Measurements from ENCODE around the gene LIN7A.

LIN7A gene

DNA sequence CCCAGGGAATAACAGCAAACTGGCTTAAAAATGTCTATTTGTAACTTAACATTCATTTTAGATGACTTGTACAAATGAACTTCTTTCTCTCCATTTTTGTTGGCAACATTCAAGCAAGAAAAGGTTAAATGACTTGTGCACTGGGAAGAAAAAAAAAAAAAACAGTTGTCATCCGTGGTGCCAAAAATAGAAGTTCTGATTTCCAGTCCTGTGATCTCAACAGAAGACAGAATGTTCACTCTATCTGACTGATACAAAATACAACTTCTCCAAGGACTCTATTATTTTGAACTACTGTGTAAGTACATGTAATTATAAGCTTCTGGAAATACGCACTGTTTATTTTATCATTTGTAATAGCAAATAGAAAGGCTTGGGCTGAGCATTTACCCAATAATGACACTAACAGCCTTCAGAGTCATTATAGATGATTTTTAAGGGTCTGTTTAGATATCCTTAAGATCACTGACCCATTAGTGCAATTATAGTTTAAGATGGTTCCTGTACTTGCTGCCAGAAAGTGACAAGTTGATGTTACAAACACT lies 59.9 kb downstream of the LIN7A start:
- Histone ChIP-seq H3K4me2 (ENCODE audit: low read depth, low read length, poor library complexity, severe bottlenecking) (no peak overlapping the region), H2AFZ (ENCODE audit: low read length) (no peak overlapping the region), H4K20me1 (ENCODE audit: insufficient read depth, low read length, poor library complexity, severe bottlenecking) (no peaks in the 10 kb centered on the region)

DNA sequence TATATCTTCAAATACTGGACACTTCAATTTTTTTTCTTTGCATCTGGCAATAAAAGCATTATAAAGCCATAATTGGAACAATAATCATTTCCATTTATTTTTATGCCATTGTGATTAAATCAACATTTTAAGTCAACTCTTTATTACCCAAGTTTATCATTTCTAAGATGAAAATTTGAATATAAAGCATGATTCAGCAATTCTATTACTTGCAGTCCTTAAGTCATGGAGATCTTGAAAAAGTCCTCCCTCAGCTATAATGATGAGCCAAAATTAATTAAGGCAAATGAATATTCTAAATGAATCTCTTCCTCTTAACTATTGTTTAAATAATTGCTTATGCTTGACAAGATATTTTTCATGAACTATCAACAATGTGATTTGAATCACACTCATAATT lies 65.7 kb downstream of the LIN7A start:
- Histone ChIP-seq H2AFZ (ENCODE audit: low read length) (no peak overlapping the region), H3K4me1 (ENCODE audit: insufficient read depth, low read length, poor library complexity, severe bottlenecking) (no peaks in the 10 kb centered on the region), H3K4me3 (ENCODE audit: low read length, poor library complexity, severe bottlenecking) (no peak overlapping the region), H4K20me1 (ENCODE audit: insufficient read depth, low read length, poor library complexity, severe bottlenecking) (no peaks in the 10 kb centered on the region), H3K9me2 (replicated peaks; ENCODE audit: low read depth, low read length) (no peaks in the 10 kb centered on the region), H3K4me2 (ENCODE audit: low read depth, low read length, poor library complexity, severe bottlenecking) (no peak overlapping the region), H3K9ac (ENCODE audit: low read depth, low read length, poor library complexity, severe bottlenecking) (no peak overlapping the region), H3K36me3 (ENCODE audit: insufficient read depth, low read length) (no peaks in the 10 kb centered on the region), H3K9me3 (ENCODE audit: insufficient read depth, low read depth, low read length) (no peaks in the 10 kb centered on the region), H3F3A (ENCODE audit: low read depth) (no peaks in the 10 kb centered on the region), H3K79me2 (ENCODE audit: insufficient read depth, low read length) (no peaks in the 10 kb centered on the region), H3K27me3 (ENCODE audit: insufficient read depth, low read length, poor library complexity, severe bottlenecking) (no peaks in the 10 kb centered on the region)
- TF ChIP-seq, protein P1, sequence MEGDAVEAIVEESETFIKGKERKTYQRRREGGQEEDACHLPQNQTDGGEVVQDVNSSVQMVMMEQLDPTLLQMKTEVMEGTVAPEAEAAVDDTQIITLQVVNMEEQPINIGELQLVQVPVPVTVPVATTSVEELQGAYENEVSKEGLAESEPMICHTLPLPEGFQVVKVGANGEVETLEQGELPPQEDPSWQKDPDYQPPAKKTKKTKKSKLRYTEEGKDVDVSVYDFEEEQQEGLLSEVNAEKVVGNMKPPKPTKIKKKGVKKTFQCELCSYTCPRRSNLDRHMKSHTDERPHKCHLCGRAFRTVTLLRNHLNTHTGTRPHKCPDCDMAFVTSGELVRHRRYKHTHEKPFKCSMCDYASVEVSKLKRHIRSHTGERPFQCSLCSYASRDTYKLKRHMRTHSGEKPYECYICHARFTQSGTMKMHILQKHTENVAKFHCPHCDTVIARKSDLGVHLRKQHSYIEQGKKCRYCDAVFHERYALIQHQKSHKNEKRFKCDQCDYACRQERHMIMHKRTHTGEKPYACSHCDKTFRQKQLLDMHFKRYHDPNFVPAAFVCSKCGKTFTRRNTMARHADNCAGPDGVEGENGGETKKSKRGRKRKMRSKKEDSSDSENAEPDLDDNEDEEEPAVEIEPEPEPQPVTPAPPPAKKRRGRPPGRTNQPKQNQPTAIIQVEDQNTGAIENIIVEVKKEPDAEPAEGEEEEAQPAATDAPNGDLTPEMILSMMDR (conservative IDR thresholded peaks at IDR 0.05; ENCODE audit: low read length): no peak
- no peak for TF ChIP-seq EZH2phosphoT487 (IDR thresholded peaks at IDR 0.05; ENCODE audit: borderline replicate concordance)

More for the DNA sequence above, 59.9 kb downstream of the LIN7A start:
- Histone ChIP-seq H3F3A (ENCODE audit: low read depth) (no peaks in the 10 kb centered on the region), H3K4me3 (ENCODE audit: low read length, poor library complexity, severe bottlenecking) (no peak overlapping the region), H3K9ac (ENCODE audit: low read depth, low read length, poor library complexity, severe bottlenecking) (no peak overlapping the region), H3K79me2 (ENCODE audit: insufficient read depth, low read length) (no peaks in the 10 kb centered on the region), H3K9me3 (ENCODE audit: insufficient read depth, low read depth, low read length) (no peaks in the 10 kb centered on the region), H3K4me1 (ENCODE audit: insufficient read depth, low read length, poor library complexity, severe bottlenecking) (no peaks in the 10 kb centered on the region), H3K9me2 (replicated peaks; ENCODE audit: low read depth, low read length) (no peaks in the 10 kb centered on the region), H3K36me3 (ENCODE audit: insufficient read depth, low read length) (no peaks in the 10 kb centered on the region), H3K27me3 (ENCODE audit: insufficient read depth, low read length, poor library complexity, severe bottlenecking) (no peaks in the 10 kb centered on the region)
- no peak for TF ChIP-seq EZH2phosphoT487 (IDR thresholded peaks at IDR 0.05; ENCODE audit: borderline replicate concordance)
- TF ChIP-seq, protein P1 (conservative IDR thresholded peaks at IDR 0.05; ENCODE audit: low read length): no peak

DNA sequence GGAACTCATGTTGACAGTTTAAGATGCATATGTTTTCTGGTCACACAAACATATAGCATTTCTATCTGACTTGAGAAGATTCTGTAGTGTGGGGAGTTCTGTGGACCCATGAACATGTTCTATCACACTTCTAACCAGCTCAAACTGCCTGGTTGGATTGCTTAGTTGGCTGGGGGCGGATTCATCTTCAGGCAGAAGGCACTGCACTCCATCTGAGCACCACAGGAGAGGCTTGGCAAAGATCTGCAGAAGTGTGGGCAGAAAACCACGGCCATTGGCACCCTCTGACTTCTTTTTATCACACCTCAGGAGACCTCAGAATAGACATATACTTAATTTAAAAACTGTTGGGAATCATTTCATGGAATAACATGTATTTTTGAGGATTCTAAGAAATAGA lies 68.5 kb downstream of the LIN7A start:
- H2AFZ ChIP-seq (ENCODE audit: low read length): no peak overlapping the region
- H4K20me1 ChIP-seq (ENCODE audit: insufficient read depth, low read length, poor library complexity, severe bottlenecking): no peaks in the 10 kb centered on the region
- no peak overlapping the region for H3K4me3 ChIP-seq (ENCODE audit: low read length, poor library complexity, severe bottlenecking)
- no peaks in the 10 kb centered on the region for H3K79me2 ChIP-seq (ENCODE audit: insufficient read depth, low read length)
- no peak overlapping the region for H3K4me2 ChIP-seq (ENCODE audit: low read depth, low read length, poor library complexity, severe bottlenecking)
- H3K9me3 ChIP-seq (ENCODE audit: insufficient read depth, low read depth, low read length): no peaks in the 10 kb centered on the region
- no peaks in the 10 kb centered on the region for H3K9me2 ChIP-seq (replicated peaks; ENCODE audit: low read depth, low read length)
- H3F3A ChIP-seq (ENCODE audit: low read depth): no peaks in the 10 kb centered on the region
- TF ChIP-seq EZH2phosphoT487 (IDR thresholded peaks at IDR 0.05; ENCODE audit: borderline replicate concordance): no peak
- TF ChIP-seq, protein P1 (conservative IDR thresholded peaks at IDR 0.05; ENCODE audit: low read length): no peak
- no peaks in the 10 kb centered on the region for H3K36me3 ChIP-seq (ENCODE audit: insufficient read depth, low read length)
- no peaks in the 10 kb centered on the region for H3K4me1 ChIP-seq (ENCODE audit: insufficient read depth, low read length, poor library complexity, severe bottlenecking)
- no peak overlapping the region for H3K9ac ChIP-seq (ENCODE audit: low read depth, low read length, poor library complexity, severe bottlenecking)
- H3K27me3 ChIP-seq (ENCODE audit: insufficient read depth, low read length, poor library complexity, severe bottlenecking): no peaks in the 10 kb centered on the region
